Natural killer cell (primary cell): ENCODE measurements around the gene IKZF3. TPM values are rescaled to one million over a fixed set of nuclear protein-coding genes. Genes with fewer than 3 reads are reported as not detected.

Experiments used
- ATAC-seq, 3 donors: fragments of 150-1000 bp in 2 of 3; fragments of 200-7000 bp in 1 of 3; cut with Tn5 transposase; 1 replicate in 1 of 3; 2 replicates in 2 of 3; pipeline ENCODE4 v1.10.0; 2021; ENCODE audit warnings: mild to moderate bottlenecking in 2 of 3, moderate library complexity in 2 of 3
- DNase-seq, 2 donors: peaks; one replicate each; pipeline versions ENCODE4 v3.0.0 to v3.0.0-alpha.2; 2013 to 2021; ENCODE audit warnings: mixed read lengths in 1 of 2
- H3K27ac ChIP-seq: one replicate; pipeline ENCODE4 v1.5.1; 2013; ENCODE audit warnings: mild to moderate bottlenecking, low read length
- H3K27me3 ChIP-seq: one replicate; pipeline ENCODE4 v1.6.1; 2013; ENCODE audit warnings: low read length; ENCODE audit not compliant: control insufficient read depth, insufficient read depth
- H3K36me3 ChIP-seq: one replicate; pipeline ENCODE4 v1.6.1; 2013; ENCODE audit warnings: low read length; ENCODE audit not compliant: control insufficient read depth, insufficient read depth
- H3K4me1 ChIP-seq: one replicate; pipeline ENCODE4 v1.6.1; 2013; ENCODE audit warnings: low read length; ENCODE audit not compliant: control insufficient read depth, insufficient read depth
- H3K4me3 ChIP-seq: one replicate; pipeline ENCODE4 v1.5.1; 2013; ENCODE audit warnings: low read length
- H3K9me3 ChIP-seq: one replicate; pipeline ENCODE4 v1.6.1; 2013; ENCODE audit warnings: low read length; ENCODE audit not compliant: control insufficient read depth, insufficient read depth
- H3K27ac Mint-ChIP-seq, 2 donors: one replicate each; pipeline ENCODE4 v1.8.0; 2022; ENCODE audit warnings: mild to moderate bottlenecking in 2 of 2, mixed read lengths in 2 of 2, moderate library complexity in 1 of 2
- H3K27me3 Mint-ChIP-seq, 2 donors: one replicate each; pipeline ENCODE4 v1.8.0; 2022; ENCODE audit warnings: low read depth in 2 of 2, mixed read lengths in 2 of 2
- H3K36me3 Mint-ChIP-seq: one replicate; pipeline ENCODE4 v1.8.0; 2022; ENCODE audit warnings: mixed read lengths
- H3K4me1 Mint-ChIP-seq, 2 donors: one replicate each; pipeline ENCODE4 v1.8.0; 2022; ENCODE audit warnings: mixed read lengths in 2 of 2
- H3K4me3 Mint-ChIP-seq: one replicate; pipeline ENCODE4 v1.8.0; 2022; ENCODE audit warnings: mild to moderate bottlenecking, moderate library complexity, mixed read lengths
- H3K9me3 Mint-ChIP-seq, 2 donors: one replicate each; pipeline ENCODE4 v1.8.0; 2022; ENCODE audit warnings: mixed read lengths in 2 of 2
- CTCF ChIP-seq: fragments of 200-600 bp; IDR thresholded peaks from one replicate; pipeline ENCODE4 v1.8.0; 2022; ENCODE audit warnings: antibody characterized with exemption
- WGBS: methylation state at CpG from one replicate; pipeline ENCODE4 v1.1.7; 2013; ENCODE audit warnings: missing lambda C conversion rate; ENCODE audit not compliant: insufficient coverage; 5-methylcytosine and 5-hydroxymethylcytosine counted together
- intact Hi-C: fragments of 100-400 bp; cut with micrococcal nuclease; formaldehyde crosslinking; loops from one replicate; pipeline ENCODE4 v1.14.2; 2022
- total RNA-seq, 4 donors: library from RNA; stranded (reverse); fragments of 120-200 nt in 1 of 4; gene quantifications; one replicate each; pipeline versions ENCODE4 v1.2.3 to v1.2.4, GENCODE V29; 2013 to 2022

Gene IKZF3
- total RNA-seq, 3 donors from 2014 or later (not counting 1 experiment from before 2014, with no cell fraction given), result 134 to 162 (median 139) TPM

GRCh38 chr17:39739885-39740356, 124.2 kb downstream of the IKZF3 start:
- no peak for TF ChIP-seq CTCF
- 77% methylated on average over 8 of the region's 9 CpGs for WGBS
- Histone ChIP-seq H3K36me3 (no peaks in the 10 kb centered on the region), H3K9me3 (no peaks in the 10 kb centered on the region), H3K27me3 (peaks cover 21% of the 10 kb centered on the region), H3K4me3 (no peak overlapping the region), H3K27ac (no peak overlapping the region), H3K4me1 (peaks cover 22% of the 10 kb centered on the region)
- ATAC-seq (no peak), DNase-seq (no peak)
- H3K36me3 Mint-ChIP-seq, result no peaks in the 10 kb centered on the region
- H3K4me1 Mint-ChIP-seq, result peaks cover 6 to 20% of the 10 kb centered on the region in 2 donors
- peak overlapping the region in 1 of 2 donors; percentile 91 for H3K27ac Mint-ChIP-seq
- intact Hi-C loops, result loop anchor here (10.0 kb wide), 1 partner anchor 65 kb away; no protein-coding TSS in a partner anchor
- no peaks in the 10 kb centered on the region for H3K9me3 Mint-ChIP-seq
- H3K4me3 Mint-ChIP-seq, result no peak overlapping the region
- peaks cover 18 to 27% of the 10 kb centered on the region in 2 donors for H3K27me3 Mint-ChIP-seq

GRCh38 chr17:39738983-39739884, 124.9 kb downstream of the IKZF3 start:
- no peaks in the 10 kb centered on the region for H3K36me3 ChIP-seq
- ATAC-seq (peak in 1 of 3 donors; percentile 28), DNase-seq (no peak)
- no peaks in the 10 kb centered on the region for H3K36me3 Mint-ChIP-seq
- H3K4me1 Mint-ChIP-seq, result peaks cover 6 to 20% of the 10 kb centered on the region in 2 donors
- H3K27ac Mint-ChIP-seq, result peak overlapping the region; percentile 51 to 91
- peaks cover 22% of the 10 kb centered on the region for H3K4me1 ChIP-seq
- no peak overlapping the region for H3K4me3 ChIP-seq
- H3K9me3 ChIP-seq, result no peaks in the 10 kb centered on the region
- peaks cover 21% of the 10 kb centered on the region for H3K27me3 ChIP-seq
- H3K9me3 Mint-ChIP-seq, result no peaks in the 10 kb centered on the region
- intact Hi-C loops, result loop anchor here (10.0 kb wide), 1 partner anchor 64 kb away; no protein-coding TSS in a partner anchor
- peak overlapping the region; percentile 13 for H3K4me3 Mint-ChIP-seq
- H3K27ac ChIP-seq, result no peak overlapping the region
- H3K27me3 Mint-ChIP-seq, result peaks cover 18 to 27% of the 10 kb centered on the region in 2 donors
- TF ChIP-seq CTCF, result no peak
- 33% methylated on average over 24 of the region's 32 CpGs for WGBS

- Histone ChIP-seq H3K27me3 (peaks cover 21% of the 10 kb centered on the region), H3K9me3 (no peaks in the 10 kb centered on the region), H3K27ac (no peak overlapping the region), H3K4me3 (no peak overlapping the region), H3K36me3 (no peaks in the 10 kb centered on the region), H3K4me1 (peaks cover 22% of the 10 kb centered on the region)
- intact Hi-C loops, result loop anchor here (10.0 kb wide), 1 partner anchor 64 kb away; no protein-coding TSS in a partner anchor
- ATAC-seq (peak; percentile 91 to 100 (median 100)), DNase-seq (peak; percentile 63 to 85)
- H3K27me3 Mint-ChIP-seq, result peaks cover 18 to 27% of the 10 kb centered on the region in 2 donors
- TF ChIP-seq CTCF, result no peak
- peaks cover 6 to 20% of the 10 kb centered on the region in 2 donors for H3K4me1 Mint-ChIP-seq
- WGBS, result 9% methylated on average over 13 of the region's 13 CpGs
- peak overlapping the region; percentile 78 for H3K4me3 Mint-ChIP-seq
- H3K27ac Mint-ChIP-seq, result peak overlapping the region; percentile 51 to 91
- H3K36me3 Mint-ChIP-seq, result no peaks in the 10 kb centered on the region
- no peaks in the 10 kb centered on the region for H3K9me3 Mint-ChIP-seq
These were observed 125.6 kb downstream of the IKZF3 start for GRCh38 chr17:39738568-39738901.
